IPS-NIHi7 (cell line): ENCODE results near the gene SNCA.

Experiments
- DNase-seq: peaks from one replicate; pipeline ENCODE4 v3.0.0; 2012; ENCODE audit warnings: mixed read lengths; ENCODE audit errors: extremely low spot score

The SNCA gene

GRCh38 chr4:89836897-89837384 is at the start of gene SNCA:
TSS of gene SNCA (minus strand) at chr4:89837161. CDS start at chr4:89835667, 1,494 bp downstream.
- peak; percentile 77 for DNase-seq

- no peak for DNase-seq
Measured at GRCh38 chr4:89879215-89879614, 42.3 kb upstream of the SNCA start.

GRCh38 chr4:89878611-89879010 is 41.6 kb upstream of the SNCA start:
- DNase-seq, result no peak

- DNase-seq, result no peak
Measured at GRCh38 chr4:89876548-89876947, 39.6 kb upstream of the SNCA start.

GRCh38 chr4:89871211-89871610 is 34.2 kb upstream of the SNCA start:
- DNase-seq, result no peak

- no peak for DNase-seq
Measured at GRCh38 chr4:89868999-89869589, 32.1 kb upstream of the SNCA start.

GRCh38 chr4:89868276-89868675 is 31.3 kb upstream of the SNCA start:
- DNase-seq, result no peak

- no peak for DNase-seq
Measured at GRCh38 chr4:89863533-89863932, 26.6 kb upstream of the SNCA start.

- DNase-seq, result no peak
Measured at GRCh38 chr4:89860971-89861370, 24.0 kb upstream of the SNCA start.

GRCh38 chr4:89855236-89855635 is 18.3 kb upstream of the SNCA start:
- DNase-seq, result no peak

GRCh38 chr4:89847571-89848325 is 10.8 kb upstream of the SNCA start:
- no peak for DNase-seq

- no peak for DNase-seq
Measured at GRCh38 chr4:89839558-89839957, 2.6 kb upstream of the SNCA start.

- DNase-seq, result peak; percentile 27
Measured at GRCh38 chr4:89837993-89838390, 1.0 kb upstream of the SNCA start.

- peak; percentile 63 for DNase-seq
Measured at GRCh38 chr4:89837385-89837992, 528 bp upstream of the SNCA start.

GRCh38 chr4:89836031-89836745 is 773 bp downstream of the SNCA start:
- DNase-seq, result peak; percentile 29

- DNase-seq, result no peak
Measured at GRCh38 chr4:89835413-89835812, 1.5 kb downstream of the SNCA start.

- DNase-seq, result no peak
Measured at GRCh38 chr4:89834486-89835209, 2.3 kb downstream of the SNCA start.

- DNase-seq, result no peak
Measured at GRCh38 chr4:89829470-89830138, 7.4 kb downstream of the SNCA start.

- no peak for DNase-seq
Measured at GRCh38 chr4:89823416-89823815, 13.5 kb downstream of the SNCA start.

- DNase-seq, result no peak
Measured at GRCh38 chr4:89821612-89822011, 15.3 kb downstream of the SNCA start.

GRCh38 chr4:89820010-89820409 is 17.0 kb downstream of the SNCA start:
- no peak for DNase-seq
